ENCODE data around the gene PDLIM5.

DNA sequence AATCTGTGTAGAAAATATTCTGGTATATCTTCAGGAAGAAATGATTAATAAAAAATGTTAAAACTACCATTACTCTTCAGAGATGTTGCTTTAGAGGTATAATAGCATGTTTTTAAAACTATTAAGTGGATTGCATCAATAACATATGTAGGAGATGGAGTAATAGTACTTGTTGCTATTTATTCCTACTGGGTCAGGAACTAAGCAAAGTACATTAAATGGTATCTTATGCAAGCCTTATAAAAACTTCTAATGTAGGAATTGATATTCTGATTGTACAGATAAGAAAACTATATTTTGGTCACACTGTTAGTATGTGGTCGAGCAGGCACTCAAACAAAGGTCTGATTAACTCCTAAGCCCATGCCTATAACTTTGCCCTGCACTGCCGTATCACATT, 31.4 kb upstream of the PDLIM5 start:
- TF ChIP-seq CTCF (conservative IDR thresholded peaks at IDR 0.05; ENCODE audit: low read length) (no peak), EZH2phosphoT487 (IDR thresholded peaks at IDR 0.05; ENCODE audit: borderline replicate concordance, low read depth, low read length) (no peak)
